HL-60 (cell line): ENCODE measurements around the gene SLC29A4.

Experiments used
- SPI1 ChIP-seq: IDR thresholded peaks from 2 replicates; pipeline ENCODE4 v1.6.1; 2012; ENCODE audit warnings: low read depth, mild to moderate bottlenecking, borderline replicate concordance
- TF ChIP-seq, protein P1 (sequence below): IDR thresholded peaks from one replicate; pipeline ENCODE4 v1.5.1; 2011; ENCODE audit warnings: low read length, control low read depth, inconsistent platforms; ENCODE audit not compliant: insufficient read depth
- TF ChIP-seq, protein P2 (sequence below): IDR thresholded peaks from 2 replicates; pipeline ENCODE4 v1.6.1; 2012; ENCODE audit warnings: low read depth; ENCODE audit not compliant: insufficient replicate concordance

DNA sequence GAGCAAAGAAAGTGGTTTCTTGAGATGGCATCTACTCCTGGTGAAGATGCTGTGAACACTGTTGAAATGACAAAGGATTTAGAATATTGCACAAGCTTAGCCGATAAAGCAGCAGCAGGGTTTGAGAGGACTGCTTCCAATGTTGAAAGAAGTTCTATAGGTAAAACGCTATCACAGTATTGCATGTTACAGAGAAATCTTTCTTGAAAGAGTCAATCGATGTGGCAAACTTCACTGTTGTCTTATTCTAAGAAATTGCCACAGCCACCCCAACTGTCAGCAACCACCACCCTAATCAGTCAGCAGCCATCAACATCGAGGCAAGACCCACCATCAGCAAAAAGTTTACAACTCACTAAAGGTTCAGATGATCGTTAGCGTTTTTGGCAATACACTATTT, 59.9 kb downstream of the SLC29A4 start:
- TF ChIP-seq, protein P1, sequence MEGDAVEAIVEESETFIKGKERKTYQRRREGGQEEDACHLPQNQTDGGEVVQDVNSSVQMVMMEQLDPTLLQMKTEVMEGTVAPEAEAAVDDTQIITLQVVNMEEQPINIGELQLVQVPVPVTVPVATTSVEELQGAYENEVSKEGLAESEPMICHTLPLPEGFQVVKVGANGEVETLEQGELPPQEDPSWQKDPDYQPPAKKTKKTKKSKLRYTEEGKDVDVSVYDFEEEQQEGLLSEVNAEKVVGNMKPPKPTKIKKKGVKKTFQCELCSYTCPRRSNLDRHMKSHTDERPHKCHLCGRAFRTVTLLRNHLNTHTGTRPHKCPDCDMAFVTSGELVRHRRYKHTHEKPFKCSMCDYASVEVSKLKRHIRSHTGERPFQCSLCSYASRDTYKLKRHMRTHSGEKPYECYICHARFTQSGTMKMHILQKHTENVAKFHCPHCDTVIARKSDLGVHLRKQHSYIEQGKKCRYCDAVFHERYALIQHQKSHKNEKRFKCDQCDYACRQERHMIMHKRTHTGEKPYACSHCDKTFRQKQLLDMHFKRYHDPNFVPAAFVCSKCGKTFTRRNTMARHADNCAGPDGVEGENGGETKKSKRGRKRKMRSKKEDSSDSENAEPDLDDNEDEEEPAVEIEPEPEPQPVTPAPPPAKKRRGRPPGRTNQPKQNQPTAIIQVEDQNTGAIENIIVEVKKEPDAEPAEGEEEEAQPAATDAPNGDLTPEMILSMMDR: no peak
- no peak for TF ChIP-seq SPI1
- TF ChIP-seq, protein P2, sequence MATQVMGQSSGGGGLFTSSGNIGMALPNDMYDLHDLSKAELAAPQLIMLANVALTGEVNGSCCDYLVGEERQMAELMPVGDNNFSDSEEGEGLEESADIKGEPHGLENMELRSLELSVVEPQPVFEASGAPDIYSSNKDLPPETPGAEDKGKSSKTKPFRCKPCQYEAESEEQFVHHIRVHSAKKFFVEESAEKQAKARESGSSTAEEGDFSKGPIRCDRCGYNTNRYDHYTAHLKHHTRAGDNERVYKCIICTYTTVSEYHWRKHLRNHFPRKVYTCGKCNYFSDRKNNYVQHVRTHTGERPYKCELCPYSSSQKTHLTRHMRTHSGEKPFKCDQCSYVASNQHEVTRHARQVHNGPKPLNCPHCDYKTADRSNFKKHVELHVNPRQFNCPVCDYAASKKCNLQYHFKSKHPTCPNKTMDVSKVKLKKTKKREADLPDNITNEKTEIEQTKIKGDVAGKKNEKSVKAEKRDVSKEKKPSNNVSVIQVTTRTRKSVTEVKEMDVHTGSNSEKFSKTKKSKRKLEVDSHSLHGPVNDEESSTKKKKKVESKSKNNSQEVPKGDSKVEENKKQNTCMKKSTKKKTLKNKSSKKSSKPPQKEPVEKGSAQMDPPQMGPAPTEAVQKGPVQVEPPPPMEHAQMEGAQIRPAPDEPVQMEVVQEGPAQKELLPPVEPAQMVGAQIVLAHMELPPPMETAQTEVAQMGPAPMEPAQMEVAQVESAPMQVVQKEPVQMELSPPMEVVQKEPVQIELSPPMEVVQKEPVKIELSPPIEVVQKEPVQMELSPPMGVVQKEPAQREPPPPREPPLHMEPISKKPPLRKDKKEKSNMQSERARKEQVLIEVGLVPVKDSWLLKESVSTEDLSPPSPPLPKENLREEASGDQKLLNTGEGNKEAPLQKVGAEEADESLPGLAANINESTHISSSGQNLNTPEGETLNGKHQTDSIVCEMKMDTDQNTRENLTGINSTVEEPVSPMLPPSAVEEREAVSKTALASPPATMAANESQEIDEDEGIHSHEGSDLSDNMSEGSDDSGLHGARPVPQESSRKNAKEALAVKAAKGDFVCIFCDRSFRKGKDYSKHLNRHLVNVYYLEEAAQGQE: no peak
